Naive thymus-derived CD8-positive, alpha-beta T cell (primary cell): Measurements from ENCODE around the gene TMEM218. TPM values are rescaled to one million over a fixed set of nuclear protein-coding genes. Genes with fewer than 3 reads are reported as not detected.
"Not testable (repeated sequence)": the region's sequence is repeated elsewhere in the genome, so short reads cannot be mapped to it uniquely, and the experiment has no call there.

Experiments used
- ATAC-seq, 2 donors: fragments of 150-1000 bp; cut with Tn5 transposase in 1 of 2; sonication (Bioruptor Pico), chemical (Tn5 transposase) in 1 of 2; 1 replicate in 1 of 2; 2 replicates in 1 of 2; pipeline ENCODE4 v1.10.0; 2021; ENCODE audit warnings: mild to moderate bottlenecking in 2 of 2, moderate library complexity in 2 of 2
- POLR2A ChIA-PET: fragments of 350-600 bp; sonication (Branson Sonifier 250); formaldehyde crosslinking; loops from one replicate; lab custom pipeline; 2021; ENCODE audit warnings: antibody characterized with exemption; lab: Charles Lee
- DNase-seq, 10 donors: peaks; one replicate each; pipeline versions ENCODE4 v3.0.0 to v3.0.0-alpha.2; 2020 to 2022
- H3K27ac Mint-ChIP-seq, 10 donors: one replicate each; pipeline ENCODE4 v1.8.0; 2020 to 2022; ENCODE audit warnings: mild to moderate bottlenecking in 10 of 10, mixed read lengths in 10 of 10, moderate library complexity in 4 of 10, inconsistent platforms in 1 of 10
- H3K27me3 Mint-ChIP-seq, 5 donors: one replicate each; pipeline ENCODE4 v1.8.0; 2021 to 2022; ENCODE audit warnings: mixed read lengths in 5 of 5
- H3K36me3 Mint-ChIP-seq, 3 donors: one replicate each; pipeline ENCODE4 v1.8.0; 2020 to 2022; ENCODE audit warnings: mixed read lengths in 3 of 3, mild to moderate bottlenecking in 2 of 3, inconsistent platforms in 1 of 3
- H3K4me1 Mint-ChIP-seq, 4 donors: one replicate each; pipeline ENCODE4 v1.8.0; 2021 to 2022; ENCODE audit warnings: mixed read lengths in 4 of 4
- H3K4me3 Mint-ChIP-seq, 10 donors: one replicate each; pipeline ENCODE4 v1.8.0; 2020 to 2022; ENCODE audit warnings: mild to moderate bottlenecking in 10 of 10, mixed read lengths in 10 of 10, moderate library complexity in 6 of 10, inconsistent platforms in 1 of 10
- H3K9me3 Mint-ChIP-seq, 9 donors: one replicate each; pipeline ENCODE4 v1.8.0; 2020 to 2022; ENCODE audit warnings: mixed read lengths in 9 of 9, mild to moderate bottlenecking in 3 of 9, inconsistent platforms in 1 of 9, moderate library complexity in 1 of 9
- polyA plus RNA-seq, 3 donors: library from polyadenylated mRNA; unstranded; fragments of 300-500 nt; fragmentation: Illumina TruSeq; gene quantifications; one replicate each; pipeline ENCODE4 v1.2.3, GENCODE V29; 2021
- total RNA-seq, 8 experiments: library from RNA in 2 of 8; stranded (reverse) in 2 of 8; gene quantifications; one replicate each; pipeline ENCODE4 v1.2.3 and lab custom pipeline; 2021 to 2026

Gene TMEM218
- total and polyA plus RNA-seq, 5 experiments from 2014 or later = 12.2 to 40.1 (median 30.0) TPM

DNA sequence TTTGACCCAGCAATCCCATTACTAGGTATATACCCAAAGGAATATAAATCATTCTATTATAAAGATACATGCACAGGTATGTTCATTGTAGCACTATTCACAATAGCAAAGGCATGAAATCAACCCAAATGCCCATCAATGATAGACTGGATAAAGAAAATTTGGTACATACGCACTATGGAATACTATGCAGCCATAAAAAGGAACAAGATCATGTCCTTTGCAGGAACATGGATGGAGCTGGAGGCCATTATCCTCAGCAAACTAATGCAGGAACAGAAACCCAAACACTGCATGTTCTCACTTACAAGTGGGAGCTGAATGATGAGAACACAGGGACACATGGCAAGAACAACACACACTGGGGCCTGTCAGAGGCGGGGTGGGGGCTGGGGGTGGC is 55.3 kb downstream of the TMEM218 start:
- ATAC-seq, H3K36me3 Mint-ChIP-seq, H3K4me1 Mint-ChIP-seq, H3K27me3 Mint-ChIP-seq, DNase-seq, H3K9me3 Mint-ChIP-seq, H3K27ac Mint-ChIP-seq, POLR2A ChIA-PET, H3K4me3 Mint-ChIP-seq: not testable (repeated sequence)

DNA sequence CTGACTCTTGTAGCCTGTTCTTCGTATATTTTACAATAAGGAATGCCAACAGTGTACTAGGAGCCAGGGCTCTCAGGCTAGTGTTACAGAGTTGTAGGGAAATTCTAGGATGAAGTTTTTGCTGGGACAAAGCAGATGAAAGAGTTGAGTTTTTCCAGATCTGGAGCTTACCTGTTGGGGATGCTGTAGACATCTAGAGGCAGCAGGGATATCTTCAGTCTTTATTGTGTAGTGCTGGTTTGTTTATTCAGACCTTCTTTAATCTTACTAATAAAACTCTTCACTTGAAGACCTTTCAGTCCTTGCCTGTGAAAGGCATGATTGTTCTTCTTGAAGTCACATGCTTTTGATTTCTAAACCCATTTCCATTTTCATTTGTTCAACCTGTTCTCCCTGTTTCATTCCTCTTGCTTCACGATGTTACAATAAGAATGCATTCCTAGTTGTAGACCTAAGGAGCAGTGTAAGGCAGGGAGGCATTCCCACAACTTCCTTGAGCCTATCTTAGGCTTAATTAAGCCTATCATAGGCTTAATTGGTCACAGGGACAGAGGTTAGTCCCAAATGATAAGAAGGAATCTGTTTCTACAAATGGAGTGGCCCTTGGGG is 56.2 kb downstream of the TMEM218 start:
- DNase-seq = no peak
- H3K9me3 Mint-ChIP-seq = no peaks in the 10 kb centered on the region
- no peaks in the 10 kb centered on the region for H3K36me3 Mint-ChIP-seq
- no peak overlapping the region for H3K27ac Mint-ChIP-seq
- POLR2A ChIA-PET = no interaction called here
- ATAC-seq = no peak
- no peak overlapping the region for H3K4me3 Mint-ChIP-seq
- peaks cover 0 to 2% (median 0%) of the 10 kb centered on the region in 5 donors for H3K27me3 Mint-ChIP-seq
- no peaks in the 10 kb centered on the region for H3K4me1 Mint-ChIP-seq

DNA sequence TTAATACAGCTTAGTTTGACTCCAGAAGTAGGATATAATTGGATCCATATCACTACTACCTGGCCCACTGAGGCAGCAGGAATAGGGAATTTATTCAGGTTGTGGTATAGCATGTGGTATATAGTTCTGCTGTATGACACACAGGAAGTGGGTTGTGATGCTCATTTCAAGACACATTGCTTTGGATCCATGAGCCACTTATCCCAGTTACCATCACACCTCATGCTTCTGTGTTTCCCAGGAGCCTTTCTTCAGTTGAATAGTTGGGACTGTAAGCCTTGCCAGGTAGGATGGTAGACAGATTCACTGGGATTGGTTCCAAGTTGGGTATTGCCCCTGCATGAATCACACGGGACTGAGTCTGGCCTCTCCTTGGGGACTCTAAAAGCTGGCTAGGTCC is 58.3 kb downstream of the TMEM218 start:
- no peak for DNase-seq
- H3K27me3 Mint-ChIP-seq = peaks cover 0 to 2% (median 0%) of the 10 kb centered on the region in 5 donors
- no peaks in the 10 kb centered on the region for H3K36me3 Mint-ChIP-seq
- H3K4me1 Mint-ChIP-seq = no peaks in the 10 kb centered on the region
- ATAC-seq = no peak
- no peaks in the 10 kb centered on the region for H3K9me3 Mint-ChIP-seq
- no peak overlapping the region for H3K4me3 Mint-ChIP-seq
- H3K27ac Mint-ChIP-seq = no peak overlapping the region
- POLR2A ChIA-PET = no interaction called here

DNA sequence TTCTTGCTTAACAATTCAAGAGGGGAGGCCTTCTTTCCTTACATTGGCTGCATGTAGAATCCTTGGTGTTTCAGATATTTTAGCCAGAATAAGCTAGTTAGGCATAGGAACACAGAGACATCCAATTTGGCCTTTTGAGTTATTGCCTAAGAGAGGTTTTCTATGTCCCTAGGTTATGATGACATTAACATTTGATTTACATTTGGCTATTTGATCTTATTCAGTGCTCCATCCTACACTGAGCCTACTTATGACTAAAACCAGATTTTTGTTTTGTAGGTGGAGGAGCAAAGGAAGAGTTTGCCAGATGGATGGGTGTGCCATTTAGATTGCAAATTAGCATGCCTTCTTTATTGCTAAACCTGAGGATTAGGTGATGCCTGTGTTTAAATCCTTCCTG is 59.4 kb downstream of the TMEM218 start:
- no peaks in the 10 kb centered on the region for H3K36me3 Mint-ChIP-seq

DNA sequence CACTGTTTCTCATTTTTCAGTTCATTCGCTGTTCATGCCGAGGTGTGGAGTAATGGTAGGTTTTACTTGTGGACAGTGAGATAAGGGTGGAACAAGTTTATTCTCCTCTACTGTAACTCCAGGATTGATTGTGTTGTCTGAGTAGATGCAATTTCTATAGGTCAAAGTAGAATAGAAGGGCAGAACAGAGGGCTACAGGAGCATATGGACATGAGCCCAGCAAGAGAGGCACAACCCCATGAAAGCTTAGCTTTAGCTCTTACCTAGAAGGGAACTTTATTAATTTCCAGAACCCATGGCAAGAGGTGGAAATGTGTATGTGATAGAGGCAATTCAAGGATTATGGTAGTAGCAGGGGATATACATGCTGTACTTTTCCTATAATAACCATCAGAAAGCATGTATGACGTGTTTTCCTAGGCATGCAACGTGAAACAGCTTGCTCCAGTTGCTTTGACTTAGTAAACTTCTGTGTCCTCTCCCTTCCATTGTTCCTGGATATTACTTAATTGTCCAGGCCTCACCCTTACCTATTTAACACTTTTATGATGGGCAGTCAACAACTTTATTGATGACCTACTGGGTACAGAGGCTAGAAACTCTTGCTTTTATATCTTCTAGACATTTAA is 62.1 kb downstream of the TMEM218 start:
- H3K27me3 Mint-ChIP-seq = no peaks in the 10 kb centered on the region
- H3K27ac Mint-ChIP-seq = no peak overlapping the region
- H3K4me1 Mint-ChIP-seq = no peaks in the 10 kb centered on the region
- DNase-seq (no peak), ATAC-seq (no peak)
- peaks cover 0 to 9% (median 3%) of the 10 kb centered on the region in 9 donors for H3K9me3 Mint-ChIP-seq
- POLR2A ChIA-PET = no interaction called here
- H3K4me3 Mint-ChIP-seq = no peak overlapping the region
- peaks cover 0 to 11% (median 3%) of the 10 kb centered on the region in 3 donors for H3K36me3 Mint-ChIP-seq

More for the DNA sequence above, 59.4 kb downstream of the TMEM218 start:
- H3K27ac Mint-ChIP-seq = no peak overlapping the region
- H3K9me3 Mint-ChIP-seq = no peaks in the 10 kb centered on the region
- no peaks in the 10 kb centered on the region for H3K4me1 Mint-ChIP-seq
- peaks cover 0 to 2% (median 0%) of the 10 kb centered on the region in 5 donors for H3K27me3 Mint-ChIP-seq
- no peak for ATAC-seq
- no peak overlapping the region for H3K4me3 Mint-ChIP-seq
- no peak for DNase-seq
- POLR2A ChIA-PET = no interaction called here

Other genes with a start within 250 kb of the TMEM218 start
- 10 to 100 TPM; 49.4 to 55.0 TPM for gene ROBO3, start 246.2 kb downstream of the TMEM218 start, total RNA-seq
- gene ROBO3, start 246.2 kb downstream of the TMEM218 start, polyA plus RNA-seq = 1 to 10 TPM; 5.8 to 7.0 (median 6.9) TPM
- not detected for gene ROBO4, start 213.8 kb downstream of the TMEM218 start, total RNA-seq
- under 1 TPM in 1 of 3 donors, not detected in 2; 0.04 TPM for gene ROBO4, start 213.8 kb downstream of the TMEM218 start, polyA plus RNA-seq
- gene HEPN1, start 192.4 kb downstream of the TMEM218 start, total RNA-seq = not detected
- gene HEPN1, start 192.4 kb downstream of the TMEM218 start, polyA plus RNA-seq = not detected
- not detected for gene HEPACAM, start 175.6 kb downstream of the TMEM218 start, total RNA-seq
- gene HEPACAM, start 175.6 kb downstream of the TMEM218 start, polyA plus RNA-seq = not detected
- 1 to 10 TPM; 2.5 to 2.8 TPM for gene CCDC15, start 157.4 kb downstream of the TMEM218 start, total RNA-seq
- gene CCDC15, start 157.4 kb downstream of the TMEM218 start, polyA plus RNA-seq = 1 to 10 TPM; 1.5 to 2.2 (median 2.1) TPM
- gene SLC37A2, start 48.3 kb downstream of the TMEM218 start, total RNA-seq = 1 to 10 TPM; 1.2 to 2.4 TPM
- under 1 TPM in 2 of 3 donors, not detected in 1; 0.04 to 0.13 TPM for gene SLC37A2, start 48.3 kb downstream of the TMEM218 start, polyA plus RNA-seq
- gene PKNOX2, start 53.1 kb upstream of the TMEM218 start, total RNA-seq = not detected
- gene PKNOX2, start 53.1 kb upstream of the TMEM218 start, polyA plus RNA-seq = not detected